Activated CD4-positive, alpha-beta T cell treated with anti-CD3 and anti-CD28 coated beads, Interleukin-2, amount 50 U/mL, for 1 hour (primary cell): ENCODE measurements around the gene KIAA0232.
"Not testable (repeated sequence)": the region's sequence is repeated elsewhere in the genome, so short reads cannot be mapped to it uniquely, and the experiment has no call there.

Experiments
- DNase-seq: peaks from one replicate; pipeline ENCODE4 v3.0.0-alpha.2; 2020

KIAA0232 gene

GRCh38 chr4:6778435-6778834, 4.1 kb upstream of the KIAA0232 start:
- no peak for DNase-seq

GRCh38 chr4:6779667-6780565, 2.6 kb upstream of the KIAA0232 start:
- no peak for DNase-seq

GRCh38 chr4:6781113-6781512, 1.4 kb upstream of the KIAA0232 start:
- no peak for DNase-seq

DNA sequence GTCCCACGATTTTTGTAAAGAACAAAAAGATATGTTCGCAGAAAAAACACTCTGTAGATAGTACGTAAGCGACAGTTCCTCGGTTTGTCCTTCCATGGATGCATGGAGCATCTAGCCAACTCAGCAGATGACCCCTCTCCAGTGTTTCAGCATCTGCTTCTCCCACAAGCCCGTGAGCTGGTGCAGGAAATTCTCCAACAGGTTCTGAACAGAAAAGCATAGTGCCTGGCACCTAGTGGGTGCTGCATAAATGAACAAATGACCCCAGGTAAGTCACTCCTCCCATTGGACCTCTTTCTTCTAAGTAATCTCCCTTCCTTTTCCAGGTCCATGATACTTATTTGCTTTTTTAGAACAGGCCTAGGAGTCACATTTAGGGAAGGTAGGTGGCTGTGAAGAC, 966 bp upstream of the KIAA0232 start:
- DNase-seq, result no peak

DNA sequence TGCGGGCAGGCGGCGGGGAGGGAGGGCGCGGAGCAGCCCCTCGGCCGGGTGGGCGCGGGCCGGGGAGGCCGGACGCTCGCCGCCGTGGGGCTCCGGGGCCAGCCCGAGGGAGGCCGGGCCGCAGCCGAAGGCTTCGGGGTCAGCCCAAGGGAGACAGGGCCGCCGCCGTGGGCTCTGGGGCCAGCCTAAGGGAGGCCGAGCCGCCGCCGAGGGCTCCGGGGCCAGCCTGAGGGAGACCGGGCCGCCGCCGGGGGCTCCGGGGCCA, 251 bp downstream of the KIAA0232 start:
- no peak for DNase-seq

DNA sequence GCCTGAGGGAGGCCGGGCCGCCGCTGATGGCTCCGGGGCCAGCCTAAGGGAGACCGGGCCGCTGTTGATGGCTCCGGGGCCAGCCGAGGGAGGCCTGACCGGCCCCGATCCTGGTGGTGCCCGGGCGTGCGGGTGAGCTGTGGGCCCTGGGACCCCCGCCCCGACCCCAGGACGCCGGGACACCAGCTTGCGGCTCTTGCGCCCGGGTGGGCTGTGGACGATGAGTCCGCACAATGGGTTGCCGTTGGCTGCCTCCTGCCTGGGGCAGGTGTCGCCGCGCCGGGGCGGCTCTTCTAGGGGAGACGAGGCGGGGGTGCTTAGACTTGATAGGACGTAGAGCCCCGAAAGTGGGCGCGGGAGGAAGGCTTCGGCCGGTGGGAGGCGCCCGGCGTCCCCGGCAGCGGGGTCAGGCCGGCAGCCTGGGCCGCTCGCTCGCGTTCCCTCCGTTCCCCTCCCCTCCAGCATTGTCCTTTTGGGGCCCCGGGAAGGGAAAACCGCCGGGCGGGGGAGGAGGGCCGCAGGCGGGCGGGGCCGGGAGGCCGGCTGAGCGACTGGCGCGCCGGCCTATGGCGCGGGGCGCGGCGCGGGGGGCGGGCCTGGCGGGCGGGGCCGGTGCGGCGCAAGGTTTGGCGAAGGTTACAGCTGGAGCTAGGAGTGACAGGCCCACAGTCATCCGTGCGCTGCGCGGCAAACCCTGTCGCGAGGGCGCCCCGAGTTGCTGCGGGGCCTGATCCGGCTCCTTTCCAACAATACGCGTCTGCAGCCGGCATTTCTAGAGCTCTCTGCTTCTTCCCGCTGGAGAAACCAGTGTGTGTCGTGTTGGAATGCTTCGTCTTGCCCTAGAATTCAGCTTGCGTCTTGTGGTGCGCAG, 819 bp downstream of the KIAA0232 start:
- peak; percentile 87 for DNase-seq

DNA sequence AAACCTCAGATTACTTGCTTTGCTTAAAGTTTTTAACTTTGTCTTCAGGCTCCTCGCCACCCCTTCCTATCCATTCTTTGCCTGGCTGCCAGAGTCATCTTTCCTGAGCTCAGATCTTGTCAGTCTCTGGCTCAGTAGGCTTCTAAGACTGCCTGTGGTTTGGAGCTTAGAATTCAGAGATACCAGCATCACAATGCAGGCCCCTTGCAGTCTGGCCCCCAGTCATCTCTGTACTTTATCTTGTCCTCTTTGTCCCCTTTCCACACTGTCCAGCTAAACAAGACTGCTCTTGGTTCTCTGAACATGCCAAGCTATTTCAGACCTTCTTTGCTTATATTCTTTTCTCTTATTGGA, 3.0 kb downstream of the KIAA0232 start:
- DNase-seq, result no peak

DNA sequence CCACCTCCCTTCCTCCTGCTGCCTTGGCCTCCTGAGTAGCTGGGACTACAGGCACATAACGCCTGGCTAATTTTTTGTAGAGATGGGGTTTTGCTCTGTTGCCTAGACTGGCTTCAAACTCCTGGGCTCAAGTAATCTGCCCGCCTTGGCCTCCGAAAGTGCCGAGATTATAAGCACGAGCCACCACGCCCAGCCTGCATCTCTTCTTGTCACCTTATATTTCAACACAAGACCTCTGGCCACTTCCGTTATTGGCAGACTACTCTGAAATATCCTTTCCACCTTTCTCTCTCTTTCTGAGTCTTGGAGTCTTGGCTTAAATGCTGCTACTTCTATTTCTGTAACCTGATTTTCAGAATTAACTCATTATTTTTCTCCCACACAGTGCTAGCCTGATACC, 5.6 kb downstream of the KIAA0232 start:
- DNase-seq, result no peak

GRCh38 chr4:6791245-6791644, 8.7 kb downstream of the KIAA0232 start:
- DNase-seq, result not testable (repeated sequence)

DNA sequence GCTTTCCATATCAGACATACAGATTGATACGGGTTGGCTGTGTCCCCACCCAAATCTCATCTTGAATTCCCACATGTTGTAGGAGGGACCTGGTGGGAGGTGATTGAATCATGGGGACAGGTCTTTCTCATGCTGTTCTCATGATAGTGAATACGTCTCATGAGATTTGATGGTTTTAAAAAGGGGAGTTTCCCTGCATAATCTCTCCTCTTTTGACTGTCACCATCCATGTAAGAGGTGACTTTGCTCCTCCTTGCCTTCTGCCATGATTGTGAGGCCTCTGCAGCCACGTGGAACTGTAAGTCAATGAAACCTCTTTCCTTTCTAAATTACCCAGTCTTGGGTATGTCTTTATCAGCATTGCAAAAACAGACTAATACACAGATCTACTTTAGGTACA, 9.3 kb downstream of the KIAA0232 start:
- DNase-seq, result not testable (repeated sequence)

- no peak for DNase-seq
Observed at GRCh38 chr4:6794189-6794588, 11.7 kb downstream of the KIAA0232 start.

DNA sequence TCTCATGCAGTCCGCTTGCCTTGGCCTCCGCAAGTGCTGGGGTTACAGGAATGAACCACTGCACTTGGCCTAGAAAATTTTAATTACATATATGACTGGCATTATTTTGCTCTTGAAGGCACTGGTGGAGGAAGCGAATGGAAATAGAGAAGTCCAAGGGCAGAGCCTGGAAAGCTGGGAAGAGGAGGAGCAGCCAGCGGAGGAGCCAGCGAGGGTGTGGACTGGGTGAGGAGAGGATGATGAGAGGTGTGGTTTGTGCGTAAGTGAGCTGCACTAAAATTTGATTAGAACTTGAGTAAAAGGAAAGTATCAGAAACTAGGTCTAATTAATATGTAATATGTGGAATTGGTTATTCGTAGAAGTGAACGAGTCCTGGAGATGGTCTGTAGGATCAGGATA, 13.3 kb downstream of the KIAA0232 start:
- no peak for DNase-seq

DNA sequence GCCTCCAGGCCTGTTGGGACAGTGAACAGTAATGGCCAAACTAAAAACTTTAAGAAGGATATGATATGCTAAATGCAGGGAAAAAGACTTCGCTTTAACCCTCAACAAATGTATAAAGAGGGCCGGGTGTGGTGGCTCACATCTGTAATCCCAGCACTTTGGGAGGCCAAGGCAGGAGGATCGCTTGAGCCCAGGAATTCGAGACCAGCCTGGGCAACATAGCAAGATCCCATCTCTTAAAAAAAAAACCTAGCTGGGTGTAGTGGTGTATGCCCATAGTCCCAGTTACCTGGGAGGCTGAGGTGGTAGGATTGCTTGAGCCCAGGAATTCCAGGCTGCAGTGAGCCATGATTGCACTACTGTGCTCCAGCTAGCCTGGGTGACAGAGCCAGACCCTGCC, 14.8 kb downstream of the KIAA0232 start:
- not testable (repeated sequence) for DNase-seq

DNA sequence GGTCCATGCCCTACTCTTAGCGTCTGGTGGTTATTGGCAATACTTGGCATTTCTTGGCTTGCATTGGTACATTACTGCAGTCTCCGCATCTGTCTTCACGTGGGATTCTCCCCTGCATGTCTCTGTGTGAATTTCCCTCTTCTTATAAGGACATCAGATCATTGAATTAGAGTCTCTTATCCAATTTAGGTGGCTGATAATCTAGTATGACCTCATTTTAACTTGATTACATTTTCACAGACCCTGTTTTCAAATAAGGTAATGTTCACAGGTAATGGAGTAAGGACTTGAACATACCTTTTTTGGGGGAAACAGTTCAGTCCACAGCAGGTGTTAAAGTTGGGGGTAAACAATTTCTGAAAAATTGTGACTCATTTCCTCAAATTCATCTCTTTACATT, 16.6 kb downstream of the KIAA0232 start:
- DNase-seq, result no peak

DNA sequence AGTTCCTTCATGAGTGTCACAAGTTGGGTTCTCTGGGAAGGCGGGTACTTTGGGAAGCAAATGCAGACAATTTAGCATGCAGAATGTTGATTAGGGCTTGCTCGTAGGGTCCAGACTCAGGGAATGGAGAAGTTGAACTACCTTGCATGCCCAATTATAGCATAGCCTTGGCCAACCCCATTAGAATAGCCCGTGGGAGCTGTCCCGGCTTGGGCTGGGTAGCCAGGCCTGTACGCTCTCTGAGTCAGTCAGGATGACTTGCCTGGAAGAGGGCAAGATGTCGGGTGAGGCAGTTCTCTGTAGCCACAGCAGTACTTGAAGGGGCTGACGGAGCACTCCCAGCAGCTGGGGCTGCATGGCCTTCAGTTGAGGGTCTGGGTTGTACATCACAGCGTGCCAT, 19.5 kb downstream of the KIAA0232 start:
- no peak for DNase-seq

- DNase-seq, result no peak
Observed at GRCh38 chr4:6802626-6803025, 20.1 kb downstream of the KIAA0232 start.

DNA sequence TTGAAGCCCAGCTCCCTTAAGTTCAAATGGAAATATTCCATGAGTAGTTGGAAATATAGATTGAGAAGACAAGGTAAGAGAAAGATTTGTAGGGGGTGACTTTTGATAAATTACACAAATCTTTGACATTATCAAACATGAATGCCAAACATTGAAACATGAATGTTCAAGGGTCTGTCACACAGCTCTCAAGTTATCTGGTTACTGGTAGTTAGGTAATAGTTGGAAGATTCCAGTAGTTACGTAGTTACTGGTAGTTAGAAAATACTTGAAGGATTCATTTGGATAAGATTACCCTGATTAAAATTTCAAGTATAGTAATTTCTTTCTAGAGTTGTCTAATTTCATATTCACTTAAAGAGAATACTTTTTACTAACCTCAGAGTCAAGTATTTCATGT, 20.7 kb downstream of the KIAA0232 start:
- DNase-seq, result no peak

DNA sequence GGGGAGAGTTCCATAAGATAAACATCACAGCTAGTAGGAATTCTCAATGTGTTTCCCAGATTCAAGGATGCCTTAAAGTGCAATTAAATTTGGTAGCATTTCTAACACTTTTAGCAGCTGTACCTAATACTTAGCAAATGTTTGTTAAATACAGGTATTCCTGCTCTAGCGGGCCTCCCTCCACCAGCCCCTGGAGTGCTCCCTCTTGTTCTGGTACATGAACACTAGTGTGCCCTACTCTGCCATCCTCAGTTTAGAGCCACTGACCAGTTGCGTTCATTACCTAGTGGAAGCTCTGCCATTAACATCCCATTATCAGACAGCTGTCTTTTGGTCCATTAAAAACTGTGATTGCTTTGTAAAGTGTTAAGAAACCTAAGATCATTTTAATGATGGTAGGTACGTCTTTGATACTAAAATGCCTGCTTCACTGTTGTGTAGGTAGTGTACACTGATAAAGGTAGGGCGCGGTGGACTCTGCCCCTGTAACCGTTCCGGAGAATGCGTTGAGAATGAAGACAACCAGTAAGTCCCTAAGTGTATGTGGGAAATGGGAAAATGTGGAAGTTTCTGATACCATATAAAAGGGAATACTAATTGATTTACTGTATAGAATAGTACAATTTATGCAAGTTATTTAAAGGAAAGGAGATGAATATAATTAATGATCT, 21.7 kb downstream of the KIAA0232 start:
- no peak for DNase-seq

DNA sequence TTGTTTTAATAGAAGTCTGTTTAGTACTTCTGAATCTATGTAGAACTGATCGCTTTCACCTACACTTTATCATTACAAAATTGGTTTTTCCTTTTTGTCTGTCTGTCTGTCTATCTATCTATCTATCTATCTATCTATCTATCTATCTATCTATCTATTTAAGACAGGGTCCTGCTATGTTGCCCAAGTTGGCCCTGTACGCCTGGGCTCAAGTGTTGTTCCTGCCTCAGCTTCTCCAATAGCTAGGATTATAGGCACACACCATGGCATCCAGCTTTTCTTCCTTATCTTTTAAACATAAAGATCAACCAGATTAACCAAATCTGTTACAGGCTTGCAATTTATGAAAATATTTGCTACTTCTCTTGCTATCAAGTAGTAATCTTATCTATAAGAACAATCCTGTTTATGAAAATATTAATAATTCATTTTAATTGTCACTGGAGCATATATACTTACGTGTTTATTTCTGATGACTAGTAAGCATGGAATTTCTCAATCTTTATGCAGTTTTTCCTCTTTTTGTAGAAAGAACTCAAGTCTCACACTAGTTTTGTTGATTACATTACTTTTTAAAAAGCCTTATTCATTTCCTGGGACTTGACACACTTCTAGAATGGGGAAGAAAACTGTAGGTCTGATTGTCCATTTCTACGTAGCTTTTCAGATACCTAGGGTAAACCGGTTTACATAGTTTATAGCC, 24.5 kb downstream of the KIAA0232 start:
- no peak for DNase-seq

- no peak for DNase-seq
Observed at GRCh38 chr4:6808259-6808658, 25.7 kb downstream of the KIAA0232 start.

- no peak for DNase-seq
Observed at GRCh38 chr4:6811165-6811564, 28.6 kb downstream of the KIAA0232 start.

DNA sequence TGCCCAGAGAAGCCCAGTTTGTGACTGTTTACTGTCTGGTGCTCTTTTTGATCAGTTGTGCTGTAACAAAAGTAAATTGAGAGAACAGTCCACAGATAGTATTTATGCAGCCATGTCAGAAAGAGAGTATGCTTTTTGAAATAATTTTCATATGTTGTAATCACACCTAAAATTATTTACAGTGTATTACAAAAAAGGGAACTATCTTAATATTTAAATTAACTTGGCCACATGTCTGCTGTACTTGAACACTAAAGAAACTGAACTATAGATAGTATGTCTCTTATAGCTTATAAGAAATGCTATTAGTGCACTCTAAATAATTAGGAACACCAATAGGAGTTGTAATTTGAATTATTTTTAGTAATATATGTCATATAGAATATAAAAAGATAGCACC, 30.2 kb downstream of the KIAA0232 start:
- DNase-seq, result no peak

GRCh38 chr4:6813725-6814124, 31.2 kb downstream of the KIAA0232 start:
- no peak for DNase-seq
